HG03354 (cell line): ENCODE results near the gene ERBB2.

Experiments used
- ATAC-seq: cut with Tn5 transposase; IDR thresholded peaks from one replicate; pipeline ENCODE4 v1.9.1; 2021; ENCODE audit warnings: mild to moderate bottlenecking; ENCODE audit not compliant: unreplicated experiment, poor library complexity, severe bottlenecking

Gene ERBB2

DNA sequence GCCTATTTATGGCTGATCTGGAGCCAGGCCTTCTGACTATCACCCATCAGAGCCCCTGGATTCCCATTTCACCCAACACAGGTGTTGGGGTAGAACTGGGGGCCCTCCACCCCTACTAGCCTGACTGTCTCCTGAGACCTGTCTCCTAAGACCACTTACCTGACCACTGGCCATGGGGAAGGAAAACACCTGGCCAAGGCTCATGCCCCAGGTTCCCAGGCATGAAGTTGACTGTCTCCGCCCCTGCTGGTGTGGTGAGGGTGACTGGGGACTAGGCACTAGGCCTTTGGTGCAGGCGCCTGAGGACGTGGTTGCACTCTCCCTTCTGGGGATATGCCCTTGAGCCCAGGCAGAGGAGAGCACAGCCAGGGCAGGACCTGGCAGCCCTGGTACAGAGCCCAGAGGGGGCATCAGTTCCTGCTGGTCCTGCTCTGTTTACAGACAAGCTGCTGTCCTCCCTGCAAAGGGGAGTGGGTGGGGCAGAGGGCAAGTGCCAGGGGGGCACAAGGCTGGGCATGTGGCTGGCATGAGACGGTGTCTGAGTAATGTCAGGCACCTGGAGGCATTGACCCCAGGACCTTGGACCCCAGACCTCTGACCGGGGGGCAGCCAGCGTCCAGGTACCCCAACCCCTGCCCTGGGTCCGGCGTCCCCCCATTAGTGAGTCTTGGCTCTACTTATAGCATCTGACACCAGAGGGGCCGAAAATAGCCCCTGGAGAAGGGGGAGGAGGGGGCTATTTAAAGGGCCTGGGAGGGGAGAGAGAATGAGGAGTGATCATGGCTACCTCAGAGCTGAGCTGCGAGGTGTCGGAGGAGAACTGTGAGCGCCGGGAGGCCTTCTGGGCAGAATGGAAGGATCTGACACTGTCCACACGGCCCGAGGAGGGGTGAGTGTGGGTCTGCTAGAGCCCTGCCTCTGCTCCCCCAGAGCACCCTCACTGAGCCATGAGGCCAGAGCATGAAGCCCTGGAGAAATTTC lies 35.0 kb upstream of the ERBB2 start, which contains the start of gene TCAP:
TCAP (plus strand) TSS at position 769 of the 981 bp plus-strand sequence; CDS start at position 780, 11 bp downstream.
- ATAC-seq, result no peak

DNA sequence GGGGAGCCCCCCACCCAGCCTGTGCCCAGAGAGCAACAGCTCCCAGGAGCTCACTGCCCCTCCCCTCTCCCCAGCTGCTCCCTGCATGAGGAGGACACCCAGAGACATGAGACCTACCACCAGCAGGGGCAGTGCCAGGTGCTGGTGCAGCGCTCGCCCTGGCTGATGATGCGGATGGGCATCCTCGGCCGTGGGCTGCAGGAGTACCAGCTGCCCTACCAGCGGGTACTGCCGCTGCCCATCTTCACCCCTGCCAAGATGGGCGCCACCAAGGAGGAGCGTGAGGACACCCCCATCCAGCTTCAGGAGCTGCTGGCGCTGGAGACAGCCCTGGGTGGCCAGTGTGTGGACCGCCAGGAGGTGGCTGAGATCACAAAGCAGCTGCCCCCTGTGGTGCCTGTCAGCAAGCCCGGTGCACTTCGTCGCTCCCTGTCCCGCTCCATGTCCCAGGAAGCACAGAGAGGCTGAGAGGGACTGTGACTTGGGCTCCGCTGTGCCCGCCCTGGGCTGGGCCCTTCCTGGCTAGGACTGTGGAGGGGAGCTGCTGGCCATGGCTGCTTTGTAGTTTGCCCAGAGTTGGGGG lies 34.1 kb upstream of the ERBB2 start:
- no peak for ATAC-seq

DNA sequence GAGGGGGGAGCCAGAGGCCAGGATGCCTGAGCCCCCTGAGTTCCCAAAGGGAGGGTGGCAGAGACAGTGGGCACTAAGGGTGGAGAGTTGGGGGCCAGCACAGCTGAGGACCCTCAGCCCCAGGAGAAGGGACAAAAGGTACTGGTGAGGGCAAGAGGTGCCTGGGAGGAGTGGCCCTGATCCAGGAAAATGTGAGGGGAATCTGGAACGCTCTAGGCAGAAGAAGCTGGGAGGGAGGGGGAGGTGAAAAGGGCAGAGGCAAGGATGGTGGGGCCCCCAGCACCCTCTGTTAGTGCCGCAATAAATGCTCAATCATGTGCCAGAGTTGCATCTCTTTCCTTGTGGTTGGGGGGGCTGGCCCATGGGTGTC lies 33.6 kb upstream of the ERBB2 start:
- ATAC-seq, result no peak

DNA sequence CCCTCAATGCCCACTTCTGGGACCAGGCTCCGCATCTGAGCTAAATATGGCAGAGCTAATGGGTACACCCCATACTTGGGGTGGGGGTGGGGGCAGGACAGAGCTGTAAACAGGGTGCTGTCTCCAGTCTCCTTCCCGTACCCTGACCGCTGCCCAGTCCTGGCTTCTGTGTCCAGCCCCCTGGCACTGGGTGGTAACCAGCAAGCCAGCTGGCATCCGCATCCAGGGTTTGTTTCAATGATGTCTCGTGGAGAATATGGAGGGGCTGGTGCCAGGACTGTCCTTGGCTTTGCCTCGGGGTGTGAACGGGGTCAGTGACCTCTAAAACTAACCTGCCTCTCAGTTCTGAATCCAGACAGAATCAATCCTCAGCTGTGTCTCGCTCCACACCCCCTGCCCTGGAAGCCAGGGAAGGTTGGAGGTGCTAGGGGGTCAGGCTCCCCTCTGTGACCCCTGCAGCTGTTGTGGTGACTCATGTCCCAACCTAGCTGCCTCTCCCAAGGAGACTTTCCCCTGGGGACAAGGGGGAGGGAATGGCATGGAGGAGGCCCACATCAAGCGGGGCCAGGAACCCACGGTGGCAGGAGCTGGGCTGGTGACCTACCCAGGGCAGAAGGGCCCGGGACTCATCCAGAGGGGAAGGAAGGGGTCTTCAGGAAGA lies 33.1 kb upstream of the ERBB2 start:
- no peak for ATAC-seq

DNA sequence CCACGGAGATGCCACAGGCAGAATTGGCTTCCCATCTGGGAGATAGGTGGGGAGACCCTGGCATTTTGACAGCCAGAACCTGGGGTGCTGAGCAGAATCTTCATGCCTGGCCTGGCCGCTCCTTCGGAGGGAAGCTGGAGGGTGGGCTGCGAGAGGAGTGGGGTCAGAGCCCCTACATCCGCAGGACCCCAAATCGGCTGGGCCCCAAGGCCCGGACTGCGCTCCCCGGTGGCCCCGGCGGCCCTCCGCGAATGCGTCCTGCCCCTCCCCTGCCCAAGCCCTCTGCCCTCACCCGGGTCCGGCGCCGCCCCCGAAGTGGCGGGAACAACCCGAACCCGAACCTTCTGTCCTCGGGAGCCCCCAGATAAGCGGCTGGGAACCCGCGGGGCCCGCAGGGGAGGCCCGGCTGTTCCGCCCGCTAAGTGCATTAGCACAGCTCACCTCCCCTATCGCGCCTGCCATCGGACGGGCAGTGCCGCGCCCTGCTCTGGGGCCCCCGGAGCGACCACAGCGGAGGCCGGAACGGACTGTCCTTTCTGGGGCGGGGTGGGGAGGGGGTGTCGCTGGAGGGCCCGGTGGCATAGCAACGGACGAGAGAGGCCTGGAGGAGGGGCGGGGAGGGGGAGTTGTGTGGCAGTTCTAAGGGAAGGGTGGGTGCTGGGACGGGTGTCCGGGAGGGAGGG lies 32.5 kb upstream of the ERBB2 start:
- ATAC-seq, result no peak

DNA sequence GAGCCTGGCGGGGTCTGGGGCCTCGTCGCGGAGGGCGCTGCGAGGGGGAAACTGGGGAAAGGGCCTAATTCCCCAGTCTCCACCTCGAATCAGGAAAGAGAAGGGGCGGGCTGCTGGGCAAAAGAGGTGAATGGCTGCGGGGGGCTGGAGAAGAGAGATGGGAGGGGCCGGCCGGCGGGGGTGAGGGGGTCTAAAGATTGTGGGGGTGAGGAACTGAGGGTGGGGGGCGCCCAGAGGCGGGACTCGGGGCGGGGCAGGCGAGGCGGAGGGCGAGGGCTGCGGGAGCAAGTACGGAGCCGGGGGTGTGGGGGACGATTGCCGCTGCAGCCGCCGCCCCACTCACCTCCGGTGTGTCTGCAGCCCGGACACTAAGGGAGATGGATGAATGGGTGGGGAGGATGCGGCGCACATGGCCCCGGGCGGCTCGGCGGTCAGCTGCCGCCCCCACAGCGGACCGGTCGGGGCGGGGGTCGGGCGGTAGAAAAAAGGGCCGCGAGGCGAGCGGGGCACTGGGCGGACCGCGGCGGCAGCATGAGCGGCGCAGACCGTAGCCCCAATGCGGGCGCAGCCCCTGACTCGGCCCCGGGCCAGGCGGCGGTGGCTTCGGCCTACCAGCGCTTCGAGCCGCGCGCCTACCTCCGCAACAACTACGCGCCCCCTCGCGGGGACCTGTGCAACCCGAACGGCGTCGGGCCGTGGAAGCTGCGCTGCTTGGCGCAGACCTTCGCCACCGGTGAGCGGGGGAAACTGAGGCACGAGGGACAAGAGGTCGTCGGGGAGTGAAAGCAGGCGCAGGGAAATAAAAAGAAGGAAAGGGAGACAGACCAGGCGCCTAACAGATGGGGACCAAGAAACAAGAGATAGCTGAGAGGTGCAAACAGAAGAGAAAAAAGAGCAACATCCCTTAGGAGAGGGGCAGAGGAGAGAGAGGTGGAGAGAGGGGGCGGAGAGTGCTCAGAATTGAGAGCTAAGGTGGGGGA lies 31.6 kb upstream of the ERBB2 start, which contains the start of gene PNMT:
PNMT (plus strand) TSS at position 509 of the 980 bp plus-strand sequence; CDS start at position 532, 23 bp downstream.
- no peak for ATAC-seq

DNA sequence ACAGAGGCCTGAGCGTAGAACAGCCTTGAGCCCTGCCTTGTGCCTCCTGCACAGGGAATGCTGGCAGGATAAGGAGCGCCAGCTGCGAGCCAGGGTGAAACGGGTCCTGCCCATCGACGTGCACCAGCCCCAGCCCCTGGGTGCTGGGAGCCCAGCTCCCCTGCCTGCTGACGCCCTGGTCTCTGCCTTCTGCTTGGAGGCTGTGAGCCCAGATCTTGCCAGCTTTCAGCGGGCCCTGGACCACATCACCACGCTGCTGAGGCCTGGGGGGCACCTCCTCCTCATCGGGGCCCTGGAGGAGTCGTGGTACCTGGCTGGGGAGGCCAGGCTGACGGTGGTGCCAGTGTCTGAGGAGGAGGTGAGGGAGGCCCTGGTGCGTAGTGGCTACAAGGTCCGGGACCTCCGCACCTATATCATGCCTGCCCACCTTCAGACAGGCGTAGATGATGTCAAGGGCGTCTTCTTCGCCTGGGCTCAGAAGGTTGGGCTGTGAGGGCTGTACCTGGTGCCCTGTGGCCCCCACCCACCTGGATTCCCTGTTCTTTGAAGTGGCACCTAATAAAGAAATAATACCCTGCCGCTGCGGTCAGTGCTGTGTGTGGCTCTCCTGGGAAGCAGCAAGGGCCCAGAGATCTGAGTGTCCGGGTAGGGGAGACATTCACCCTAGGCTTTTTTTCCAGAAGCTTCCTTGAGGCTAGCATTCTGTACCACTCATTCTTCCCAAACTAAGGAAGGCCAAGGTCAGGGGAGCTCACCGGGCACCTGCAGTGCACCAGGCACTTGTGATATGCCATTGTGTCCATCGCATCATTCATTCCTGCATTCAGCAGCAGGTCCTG lies 29.7 kb upstream of the ERBB2 start:
- no peak for ATAC-seq

DNA sequence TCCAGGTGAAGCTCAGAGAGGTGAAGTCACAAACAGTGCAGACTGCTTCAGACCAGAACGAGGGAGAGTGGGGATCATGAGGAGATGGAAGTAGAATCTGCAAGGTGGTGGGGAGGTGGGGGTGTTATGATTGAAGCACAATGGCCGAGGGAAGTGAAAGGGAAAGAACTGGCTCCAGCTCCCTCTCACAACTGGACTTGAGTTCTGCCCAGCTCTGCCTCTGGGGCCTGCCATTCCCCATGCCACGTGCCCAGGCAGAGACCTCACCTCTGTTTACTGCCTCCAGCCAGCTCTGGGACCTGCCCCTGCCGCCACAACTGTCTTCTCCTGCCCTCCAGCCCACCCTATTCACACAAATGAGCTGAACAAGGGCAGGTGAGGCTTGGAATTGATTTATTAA lies 29.1 kb upstream of the ERBB2 start:
- ATAC-seq, result no peak

DNA sequence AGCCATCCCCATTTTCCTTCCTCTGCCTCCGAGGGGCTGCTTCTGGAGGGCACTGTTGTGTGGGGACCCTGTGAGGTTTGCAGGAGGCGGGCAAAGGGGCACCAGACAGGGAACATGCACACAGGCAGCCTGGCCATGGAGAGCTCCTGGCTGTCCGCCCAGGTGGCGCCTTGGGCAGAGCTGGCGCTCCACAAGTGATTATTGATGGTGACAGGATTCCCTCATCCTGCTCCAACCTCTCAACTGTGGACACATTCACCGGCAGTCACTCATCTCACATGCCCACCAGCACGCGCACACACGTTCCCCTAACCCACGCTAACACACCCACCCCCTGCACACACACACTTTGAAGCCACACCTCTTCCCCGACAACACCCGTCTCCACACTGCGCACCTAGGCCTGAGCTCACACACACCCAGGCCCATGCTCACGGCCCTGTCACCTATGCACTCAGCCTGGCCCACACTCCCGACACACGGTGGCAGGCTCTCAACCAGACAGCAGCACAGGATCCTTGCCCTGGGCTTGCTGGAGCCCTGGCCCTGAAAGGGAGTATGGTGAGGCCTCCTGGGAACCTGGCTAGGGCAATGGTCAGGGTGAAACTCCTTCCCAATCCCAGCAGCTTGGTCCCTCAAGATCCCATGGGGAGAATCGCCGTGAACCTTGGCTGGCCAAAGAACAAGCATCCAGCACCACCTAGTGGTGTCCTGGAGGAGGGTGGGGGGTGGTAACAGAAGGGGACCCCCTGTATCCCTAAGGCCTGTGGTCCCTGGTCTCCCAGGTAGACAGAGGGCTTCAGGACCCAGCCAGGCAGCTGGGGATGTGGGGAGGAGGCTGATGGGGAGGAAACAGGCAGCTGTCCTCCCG lies 28.0 kb upstream of the ERBB2 start:
- ATAC-seq, result no peak

DNA sequence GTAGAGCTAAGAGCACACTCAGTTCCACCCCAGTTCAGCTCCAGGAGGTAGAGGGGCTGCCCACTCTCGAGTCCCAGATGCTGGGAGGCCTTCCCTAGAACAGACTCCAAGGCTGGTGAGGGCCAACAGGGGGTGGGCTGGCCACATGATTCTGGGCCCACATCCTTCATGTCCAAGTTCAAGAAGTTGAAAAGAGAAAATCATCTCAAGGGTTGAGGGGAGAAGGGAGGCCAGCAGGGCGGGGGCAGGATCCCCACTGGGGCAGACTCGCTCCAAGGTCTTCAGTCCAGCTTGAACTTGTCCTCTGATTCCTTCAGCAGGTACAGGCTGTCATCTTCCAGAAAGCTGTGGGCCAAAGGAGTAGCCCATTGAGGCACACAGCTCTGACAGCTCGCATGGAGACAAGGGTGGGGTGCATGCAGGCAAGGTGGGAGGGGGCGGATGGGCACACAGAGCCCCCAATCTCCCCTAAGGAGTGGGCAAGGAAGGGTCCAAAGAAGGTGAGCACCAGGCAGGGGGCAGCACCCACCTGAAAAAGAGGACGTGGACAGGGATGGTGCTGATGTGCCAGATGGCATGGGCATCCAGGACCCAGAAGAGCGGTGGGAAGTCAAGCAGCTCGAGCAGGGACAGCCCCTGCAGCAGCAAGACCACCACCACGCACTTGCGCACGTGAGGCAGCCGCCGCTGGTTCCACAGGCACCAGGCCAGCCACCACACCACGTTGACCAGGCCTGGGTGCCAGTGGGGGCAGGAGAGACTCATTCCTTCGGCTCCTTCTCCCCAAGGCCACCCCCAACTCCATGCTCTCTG lies 27.1 kb upstream of the ERBB2 start:
- ATAC-seq, result no peak

DNA sequence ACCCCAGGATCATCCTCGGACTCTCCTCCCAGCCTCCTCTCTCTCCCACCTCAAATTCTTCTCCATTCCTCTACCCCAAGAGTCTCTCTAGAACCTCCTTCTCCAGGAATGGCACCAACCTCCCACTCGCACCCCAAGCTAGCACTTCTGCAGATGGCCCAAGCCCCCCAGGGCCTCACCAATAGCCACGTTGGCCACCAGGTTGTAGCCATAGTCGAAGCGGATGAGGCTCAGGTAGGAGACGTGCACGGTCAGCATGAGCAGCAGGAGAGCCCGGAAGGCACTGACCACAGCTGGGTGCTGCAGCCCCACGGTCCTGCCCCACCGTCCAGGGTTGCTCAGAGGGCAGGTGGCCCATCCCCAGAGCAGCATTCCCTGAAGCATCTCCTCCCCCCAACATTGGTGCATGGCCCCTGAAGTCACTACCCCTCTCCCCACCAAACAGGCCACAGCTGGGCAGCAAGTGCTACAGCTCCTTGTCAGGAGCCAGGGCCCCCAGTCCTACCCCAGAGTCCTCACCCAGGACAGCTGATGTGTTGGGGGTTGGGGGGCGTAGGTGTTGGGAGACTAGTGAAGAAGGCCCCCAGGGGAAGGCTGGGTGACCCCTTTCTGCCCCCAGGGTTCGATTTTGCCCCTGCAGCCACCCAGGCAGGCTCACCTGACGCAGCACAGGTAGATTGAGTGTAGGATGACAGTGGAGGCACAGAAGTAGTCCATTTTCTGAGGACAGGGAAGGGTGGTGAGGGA lies 26.4 kb upstream of the ERBB2 start:
- ATAC-seq, result no peak

DNA sequence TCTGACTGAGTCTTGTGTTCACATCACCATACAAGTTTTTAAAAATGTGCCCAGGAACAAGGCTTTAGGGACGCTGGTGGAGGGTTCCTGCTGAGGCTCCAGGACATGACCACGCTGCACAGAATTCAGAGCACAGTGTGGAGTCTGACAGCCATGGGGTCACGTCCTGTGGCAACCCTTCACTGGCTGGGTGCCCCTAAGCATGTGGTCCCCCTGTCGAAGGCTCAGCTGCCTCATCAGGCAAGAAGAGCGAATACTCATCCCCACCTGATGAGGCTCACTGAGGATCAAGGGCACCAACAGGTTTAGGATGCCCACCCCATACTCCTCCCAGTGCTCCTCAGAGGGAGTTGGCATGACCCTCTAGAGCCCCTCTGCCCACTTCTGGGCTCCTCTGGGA lies 25.7 kb upstream of the ERBB2 start:
- no peak for ATAC-seq

DNA sequence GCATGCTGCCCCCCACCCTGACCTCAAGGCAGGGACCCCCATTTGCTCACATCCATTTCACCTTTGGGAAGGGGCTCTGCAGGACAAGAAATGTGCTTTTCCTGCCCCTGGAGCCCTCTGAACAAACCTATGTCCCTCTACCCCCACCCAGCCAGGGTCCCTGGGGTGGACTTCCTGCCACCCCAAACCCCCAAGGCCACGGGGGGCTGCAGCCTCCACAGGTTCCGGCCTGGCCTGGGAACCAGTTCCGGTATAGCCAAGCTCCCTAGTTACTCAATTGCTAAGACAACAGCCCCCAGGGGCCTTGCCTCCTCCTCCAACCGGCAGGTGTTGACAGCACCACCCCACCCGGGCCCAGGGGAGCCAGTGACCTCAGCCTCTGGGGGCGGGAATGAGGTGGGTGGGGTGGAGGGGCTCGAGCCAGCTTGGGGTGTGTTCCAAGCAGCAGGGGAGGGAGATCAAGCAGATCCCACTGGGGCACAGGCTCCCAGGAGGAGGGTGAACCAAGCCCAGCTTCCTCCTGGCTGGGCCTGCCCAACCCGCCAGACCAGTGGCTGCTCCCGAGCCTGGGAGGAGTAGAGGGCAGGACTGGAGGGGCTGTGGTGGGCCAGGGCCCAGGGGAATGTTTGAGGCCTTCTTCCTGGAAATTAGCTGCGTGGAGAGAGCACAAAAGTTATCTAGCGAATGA lies 25.0 kb upstream of the ERBB2 start:
- no peak for ATAC-seq

DNA sequence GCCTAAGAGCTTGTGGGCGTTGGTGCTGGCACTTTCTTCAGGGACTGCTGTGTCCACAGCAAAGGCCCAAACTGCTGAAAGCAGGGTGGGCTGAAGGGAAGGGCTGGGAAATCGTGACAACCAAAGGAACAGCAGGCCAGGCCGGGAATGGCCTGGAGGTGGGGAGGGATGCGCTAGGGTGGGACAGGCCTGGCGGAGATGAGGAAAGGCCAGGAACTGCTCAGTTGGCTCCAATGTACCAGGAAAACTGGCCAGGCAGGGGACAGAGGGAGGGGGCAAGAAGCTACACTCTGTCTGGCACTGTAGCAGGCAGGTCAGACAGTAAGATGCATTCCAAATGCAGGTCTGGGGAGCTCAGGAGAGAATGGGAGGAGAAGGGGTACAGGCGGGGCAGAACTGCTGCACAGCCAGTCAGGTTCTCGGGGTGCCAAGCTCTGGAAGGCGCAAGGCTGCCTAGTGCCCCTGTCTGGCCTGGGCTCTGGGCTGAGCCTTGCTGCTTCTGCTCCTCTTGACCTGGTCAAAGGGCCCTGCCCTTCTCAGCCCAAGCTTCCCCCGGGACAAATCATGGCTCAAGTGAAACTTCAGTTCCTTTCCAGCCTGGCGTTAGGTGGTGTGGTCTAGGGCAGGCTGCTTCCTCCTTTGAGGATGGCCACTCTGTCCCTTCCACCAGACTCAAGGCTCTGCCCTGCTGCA lies 24.3 kb upstream of the ERBB2 start:
- ATAC-seq, result no peak
